NCI-H2081 treated with DMSO at 0.1 percent for 48 hours (cell line): ENCODE results near the gene GRIK2.

Source experiments
- DNase-seq: peaks from one replicate; lab custom pipeline; 2025; lab: John Stamatoyannopoulos, UW

The GRIK2 gene

DNA sequence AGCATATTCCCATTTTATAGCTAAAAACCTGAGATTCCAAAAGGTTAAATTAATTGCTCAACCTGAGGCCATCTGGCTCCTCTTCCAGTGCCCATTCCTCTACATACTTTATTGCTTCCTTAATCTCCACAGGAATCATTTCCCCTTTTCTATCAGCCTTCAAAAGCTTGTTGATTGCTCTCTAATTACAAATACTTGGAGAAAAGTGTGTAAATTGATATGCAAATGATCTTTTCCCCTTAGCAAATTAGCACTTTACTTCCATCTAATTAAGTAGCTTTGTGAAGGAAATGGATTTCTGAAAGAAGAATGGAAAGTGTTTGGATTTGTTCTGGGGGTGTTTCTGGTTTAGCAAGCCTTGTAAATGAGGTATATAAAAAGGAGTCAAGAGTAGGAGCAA lies 323.3 kb downstream of the GRIK2 start:
- no peak for DNase-seq

DNA sequence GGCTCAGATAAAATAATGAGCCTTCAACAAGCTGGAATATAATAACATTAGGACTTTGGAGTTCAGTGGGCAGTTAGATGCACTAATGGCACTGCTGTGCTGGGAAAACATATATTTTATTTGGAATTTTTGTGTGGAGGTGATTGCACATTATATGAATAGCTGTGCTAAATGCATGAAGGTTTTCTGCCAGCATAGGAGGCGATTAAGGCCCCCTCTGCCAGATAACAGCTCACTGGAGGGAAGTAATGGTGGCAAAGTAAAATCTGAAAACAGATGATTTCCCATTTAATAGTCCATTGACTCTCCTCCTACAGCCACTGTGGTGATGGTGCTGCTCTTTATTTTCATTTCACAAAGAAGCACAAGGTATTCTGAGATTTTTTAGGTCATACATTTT lies 326.0 kb downstream of the GRIK2 start:
- no peak for DNase-seq

DNA sequence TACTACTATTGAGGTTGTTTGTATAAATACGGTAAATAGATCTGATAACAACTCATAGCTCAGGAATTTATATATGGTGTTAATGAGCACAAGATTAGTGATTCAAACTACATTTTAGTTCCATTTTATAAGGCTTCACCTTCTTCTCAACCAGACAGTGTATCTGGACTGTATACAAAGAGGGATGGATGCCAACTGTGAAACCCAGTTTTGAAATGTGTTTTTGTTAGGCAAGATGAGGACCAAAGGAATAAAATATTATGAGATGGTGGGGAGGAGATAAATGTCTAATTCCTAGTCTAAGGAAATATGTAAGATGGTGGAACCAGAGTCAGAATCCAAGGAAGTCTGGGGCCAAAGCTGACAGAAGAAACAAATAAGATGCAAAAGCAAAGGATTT lies 329.0 kb downstream of the GRIK2 start:
- DNase-seq = no peak

DNA sequence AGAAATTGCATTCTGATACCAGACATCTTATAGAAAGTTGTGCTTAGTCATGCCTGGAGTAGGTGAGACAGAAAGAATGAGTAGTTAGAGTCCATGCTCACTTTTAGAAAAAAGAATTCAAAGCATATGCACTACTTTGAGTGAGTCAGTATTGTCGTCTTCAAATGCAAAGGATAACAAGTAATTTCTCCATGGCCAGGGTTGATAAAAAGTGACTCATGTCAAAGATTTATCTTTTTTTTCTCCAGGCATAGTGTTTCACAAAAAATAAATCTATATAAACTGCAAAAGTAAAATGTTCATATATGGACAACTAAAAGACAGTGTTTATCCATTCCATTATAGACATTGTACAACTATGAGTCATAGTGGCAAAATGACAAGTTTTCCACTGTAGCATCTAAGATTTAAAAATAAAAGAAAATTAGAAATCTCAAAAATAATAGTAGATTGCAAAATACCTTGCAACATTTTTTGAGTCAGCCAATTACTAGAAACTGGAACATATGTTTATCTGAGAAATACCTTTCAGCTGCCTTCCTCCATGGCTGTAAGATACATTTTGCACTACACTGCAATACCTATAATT lies 329.6 kb downstream of the GRIK2 start:
- no peak for DNase-seq

DNA sequence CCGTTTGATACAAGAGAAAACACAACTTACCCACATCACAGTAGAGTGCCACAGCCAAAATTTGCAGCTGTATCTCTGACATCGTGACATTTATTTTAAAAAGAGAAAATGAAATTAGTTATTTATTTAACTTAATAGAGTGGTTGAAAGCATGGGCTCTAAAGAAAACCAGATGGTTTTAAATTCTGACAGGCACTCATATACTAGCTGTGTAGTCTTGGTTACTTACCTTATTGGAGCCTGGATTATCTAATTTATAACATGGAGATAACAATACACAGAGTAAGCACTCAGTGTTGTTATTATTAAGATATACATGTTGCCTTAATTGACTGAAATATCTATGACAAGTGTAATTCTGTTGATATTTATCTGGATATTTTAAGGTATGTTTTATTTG lies 334.9 kb downstream of the GRIK2 start:
- DNase-seq = no peak

DNA sequence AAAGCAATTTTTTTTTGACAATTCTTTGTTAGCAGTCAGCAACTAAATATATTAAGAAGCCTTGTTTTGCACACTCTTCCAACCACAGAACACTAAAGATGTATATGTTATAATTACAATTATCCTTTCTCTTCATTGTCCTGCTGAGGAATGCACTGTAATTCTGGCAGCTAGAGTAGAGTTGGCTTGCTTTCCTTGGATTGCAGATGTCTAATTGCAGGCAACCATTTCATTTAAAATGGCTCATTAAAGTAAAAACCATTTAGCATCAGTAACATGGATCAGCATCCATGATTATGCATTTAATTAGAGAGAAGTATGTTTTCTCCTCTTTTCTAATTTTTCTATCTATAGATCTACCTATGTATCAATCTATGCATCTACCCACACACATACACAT lies 335.4 kb downstream of the GRIK2 start:
- DNase-seq = no peak

DNA sequence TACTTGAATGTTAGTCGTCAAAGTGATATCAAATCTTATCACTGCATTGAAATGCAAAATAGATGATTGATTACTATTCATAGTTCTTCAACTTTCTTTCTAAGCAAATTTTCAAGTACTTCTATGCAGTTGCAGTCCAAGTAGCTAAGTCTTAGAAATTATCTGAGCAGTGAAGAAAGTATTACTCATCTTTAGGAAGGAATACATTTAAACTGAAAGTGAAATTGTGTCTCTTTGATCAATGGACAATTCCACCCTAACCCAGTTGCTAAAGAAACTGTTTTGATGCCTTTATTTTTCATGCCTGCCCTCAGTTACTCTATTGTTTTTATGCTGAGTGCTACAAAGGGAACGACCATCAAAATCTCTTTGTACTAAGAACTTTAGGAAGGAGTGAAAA lies 337.4 kb downstream of the GRIK2 start:
- no peak for DNase-seq

DNA sequence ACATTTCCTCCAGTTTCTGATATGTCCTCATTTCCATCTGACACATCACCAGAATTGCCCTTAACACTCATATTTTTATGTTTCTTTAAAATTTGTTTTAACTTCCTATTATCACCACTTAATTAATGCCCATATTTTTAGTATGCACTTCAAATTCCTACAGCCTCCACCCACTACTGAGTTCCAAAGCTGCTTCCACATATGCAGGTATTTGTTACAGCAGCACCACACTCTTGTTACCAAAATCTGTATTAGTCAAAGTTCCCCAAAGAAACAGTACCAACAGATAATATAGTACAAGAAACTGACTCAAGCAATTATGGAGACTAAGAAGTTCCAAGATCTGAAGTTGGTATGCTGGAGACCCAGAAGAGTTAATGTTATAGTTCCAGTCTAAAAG lies 340.4 kb downstream of the GRIK2 start:
- DNase-seq = no peak

DNA sequence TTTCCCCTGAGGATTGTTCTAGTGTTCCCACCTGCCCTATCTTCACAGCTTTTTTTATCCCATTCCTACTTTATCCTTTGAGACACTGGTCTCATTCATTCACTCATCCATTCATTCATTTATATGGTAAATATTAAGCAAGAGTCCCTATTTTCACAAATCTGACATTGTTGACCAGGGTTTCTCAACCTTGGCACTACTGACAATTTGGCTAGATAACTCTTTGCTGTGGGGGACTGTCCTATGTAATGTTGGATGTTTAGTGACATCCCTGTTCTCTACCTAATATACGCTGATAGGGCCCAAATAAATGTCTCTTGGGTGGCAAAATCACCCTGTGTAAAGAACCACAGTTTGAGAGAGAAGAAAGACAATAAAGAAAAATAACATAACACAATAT lies 345.0 kb downstream of the GRIK2 start:
- DNase-seq = no peak

DNA sequence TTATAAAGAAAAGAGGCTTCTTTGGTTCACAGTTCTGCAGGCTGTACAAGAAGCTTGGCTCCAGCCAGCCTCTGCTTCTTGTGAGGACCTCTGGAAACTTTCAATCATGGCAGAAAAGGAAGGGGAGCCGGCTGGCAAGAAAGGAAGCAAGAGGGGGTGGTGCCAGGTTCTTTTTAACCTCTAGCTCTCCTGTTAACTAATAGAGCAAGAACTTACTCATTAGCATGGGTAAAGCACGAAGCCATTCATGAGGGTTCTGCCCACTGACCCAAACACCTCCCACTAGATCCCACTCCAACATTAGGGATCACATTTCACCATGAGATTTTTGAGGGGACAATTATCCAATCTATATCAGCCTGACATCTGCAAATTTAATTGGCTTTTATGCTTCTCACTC lies 347.1 kb downstream of the GRIK2 start:
- no peak for DNase-seq

DNA sequence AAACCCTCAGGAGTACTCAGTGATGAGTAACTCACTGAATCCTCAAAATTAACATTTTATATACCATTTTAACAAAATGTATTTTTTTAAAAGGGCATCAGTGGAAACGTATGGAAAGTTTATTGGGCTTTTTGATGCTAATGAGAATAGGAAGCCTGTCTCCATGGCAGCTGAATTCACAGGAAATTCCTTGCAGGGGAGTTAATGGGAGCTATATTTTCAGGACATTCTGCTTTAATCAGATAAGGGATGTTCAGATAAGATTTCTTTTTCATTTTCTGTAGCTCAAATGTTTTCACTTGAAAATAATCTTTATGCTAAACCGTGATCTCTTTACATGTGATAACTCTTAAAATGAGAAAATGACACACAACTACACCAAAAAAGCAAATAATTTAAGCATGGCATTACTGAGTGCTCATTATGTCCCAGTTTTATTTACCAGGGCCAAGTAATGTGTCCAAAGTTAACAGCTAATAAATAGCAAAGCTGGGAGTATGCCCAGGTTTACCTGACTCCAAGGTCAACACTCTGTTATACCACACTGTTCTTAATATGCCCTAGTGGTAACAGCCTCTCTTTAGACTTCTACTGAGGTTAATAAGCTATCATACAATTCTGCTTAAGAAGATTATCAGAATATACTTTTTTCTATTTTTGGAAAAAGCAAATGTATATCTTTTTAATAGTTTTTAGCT lies 348.1 kb downstream of the GRIK2 start:
- DNase-seq = peak; percentile 21

DNA sequence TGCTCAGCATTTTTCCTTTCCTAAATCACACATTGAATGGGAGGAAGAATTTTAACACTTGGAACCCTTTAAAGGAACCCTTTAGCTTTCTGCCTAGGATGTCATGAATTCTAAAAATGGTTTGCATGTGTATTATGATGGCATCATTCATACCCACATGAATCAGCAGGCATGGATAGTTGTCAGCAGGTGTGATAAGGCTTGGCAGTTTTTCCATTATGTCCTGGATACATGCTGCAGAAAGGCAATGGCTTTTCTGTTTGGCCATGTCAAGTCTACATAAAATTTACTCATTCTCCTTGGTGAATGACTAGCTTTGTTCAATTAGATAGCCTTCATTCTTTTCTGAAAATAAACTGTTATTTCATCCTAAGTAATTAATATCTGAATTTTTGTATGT lies 353.7 kb downstream of the GRIK2 start:
- DNase-seq = no peak

DNA sequence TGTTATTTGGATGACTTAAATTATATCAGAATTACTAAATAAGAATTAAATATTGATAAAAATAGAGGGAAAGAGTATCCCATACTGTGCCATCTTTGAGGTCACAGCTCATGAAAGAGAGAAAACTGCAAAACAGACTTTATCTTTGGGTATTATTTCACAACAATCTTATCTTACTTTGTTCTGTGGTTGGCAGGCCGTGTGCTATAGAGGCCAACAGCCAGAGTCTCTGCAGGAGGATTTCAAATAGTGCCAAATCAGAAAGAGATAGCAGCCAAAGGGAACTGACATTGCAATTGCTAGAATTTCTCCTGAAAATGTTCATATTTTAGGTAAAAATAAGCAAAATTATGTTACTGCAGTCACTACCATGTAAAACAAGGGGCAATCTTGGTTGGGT lies 354.2 kb downstream of the GRIK2 start:
- no peak for DNase-seq

DNA sequence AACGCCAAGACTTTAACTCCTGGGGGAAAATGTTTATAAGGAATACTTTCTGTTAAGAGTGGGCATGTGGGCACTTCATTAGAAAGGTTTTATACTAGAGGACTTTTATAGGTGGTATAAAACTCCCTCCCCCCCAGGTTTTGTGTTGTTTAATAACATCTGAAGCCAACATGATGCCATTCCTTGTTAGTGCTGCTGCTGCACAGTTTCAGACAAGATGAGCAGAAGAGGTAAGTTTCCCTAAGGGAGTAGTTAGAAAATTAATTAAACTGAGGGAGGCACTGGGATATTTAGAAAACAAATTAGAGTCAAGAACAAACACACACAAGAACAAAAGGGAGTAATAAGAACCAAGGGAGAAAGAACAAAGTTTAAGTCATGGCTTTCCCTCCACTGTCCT lies 362.4 kb downstream of the GRIK2 start:
- DNase-seq = no peak

DNA sequence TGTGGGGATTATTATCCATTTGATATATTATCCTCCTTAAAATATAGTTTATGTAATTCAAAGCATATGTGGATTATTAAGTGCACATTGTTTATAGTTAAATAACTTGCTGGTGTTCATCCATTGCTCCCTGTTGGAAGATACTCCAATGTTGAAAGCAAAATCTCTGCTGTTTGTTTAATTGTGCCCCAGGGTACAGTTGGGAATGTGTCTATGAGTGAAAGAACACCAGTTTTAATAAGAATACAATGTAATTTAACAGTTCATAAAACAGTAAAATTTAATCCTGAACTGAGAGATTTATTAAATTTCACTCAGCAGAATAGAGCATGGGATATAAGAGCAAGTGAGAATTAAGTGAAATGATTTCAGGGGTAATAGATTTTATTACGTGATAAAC lies 364.9 kb downstream of the GRIK2 start:
- DNase-seq = no peak

DNA sequence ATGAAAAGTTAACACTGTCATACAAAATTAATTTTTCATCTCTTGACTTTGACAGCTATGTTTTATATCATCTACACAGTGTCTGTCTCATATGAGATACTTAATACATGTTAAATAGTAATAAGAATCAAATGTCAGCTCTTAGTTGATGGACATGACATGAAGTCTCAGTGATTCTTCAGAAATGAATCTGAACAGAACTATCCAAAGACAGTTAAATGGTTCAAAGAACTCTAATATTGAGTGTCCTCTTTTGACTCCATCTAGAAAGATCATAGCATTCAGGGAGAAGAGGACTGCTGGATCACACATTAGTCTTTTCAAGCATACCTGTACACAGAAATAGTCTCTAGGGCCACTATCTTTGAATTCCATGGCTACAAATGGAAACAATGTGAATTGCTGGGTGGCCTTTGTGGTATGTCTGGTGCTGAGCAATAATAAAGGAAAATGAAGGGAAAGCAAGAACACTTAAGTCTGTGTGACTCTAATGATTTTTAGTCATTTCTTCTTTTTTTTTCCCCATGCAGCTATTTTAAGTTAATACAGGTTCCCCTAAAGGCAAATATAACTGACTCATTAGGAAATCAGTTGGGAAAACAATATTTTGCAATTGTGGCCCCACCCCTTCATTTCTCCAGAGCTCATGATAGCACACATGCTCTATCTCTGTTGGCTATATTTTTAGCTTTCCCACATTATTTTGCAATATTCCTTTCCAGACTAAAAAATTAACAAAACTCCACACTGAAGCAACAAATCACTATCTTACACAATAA lies 367.5 kb downstream of the GRIK2 start:
- DNase-seq = no peak

DNA sequence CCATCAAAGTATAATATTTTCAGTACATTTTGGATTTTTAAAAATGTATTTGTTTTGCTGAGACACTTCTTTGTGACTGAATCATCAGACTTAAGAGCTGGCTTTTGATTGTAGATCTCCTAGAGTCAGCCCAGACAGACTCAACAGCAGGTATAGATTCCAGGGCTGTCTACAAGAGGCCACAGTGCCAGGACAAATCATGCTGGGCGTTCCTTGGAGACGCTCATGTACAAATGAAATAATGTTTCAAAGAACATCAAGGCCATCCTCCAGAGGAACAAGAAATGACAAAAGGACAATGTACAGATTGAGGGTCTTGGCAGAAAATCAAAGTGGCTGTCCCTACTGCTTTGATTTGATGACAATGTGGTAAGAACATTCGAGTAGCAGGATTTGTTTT lies 369.3 kb downstream of the GRIK2 start:
- DNase-seq = no peak

DNA sequence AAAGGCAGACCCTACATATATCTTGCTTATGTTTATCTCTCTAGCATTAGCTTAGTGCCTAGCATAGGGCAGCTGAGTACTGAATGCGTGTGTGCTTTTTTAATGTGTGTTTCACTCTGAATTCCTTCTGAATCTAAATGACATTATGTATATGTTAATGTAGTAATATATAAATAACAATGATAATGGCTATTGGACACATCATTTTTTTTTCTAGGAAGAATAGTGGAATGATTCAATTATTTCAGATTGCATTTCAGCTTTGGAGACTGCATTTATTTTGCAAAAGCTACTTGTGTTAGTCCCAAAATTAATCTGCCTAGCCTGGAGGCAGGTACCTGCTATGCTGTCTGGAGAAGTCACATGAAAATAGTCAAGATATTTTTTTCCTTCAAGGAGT lies 371.8 kb downstream of the GRIK2 start:
- no peak for DNase-seq

DNA sequence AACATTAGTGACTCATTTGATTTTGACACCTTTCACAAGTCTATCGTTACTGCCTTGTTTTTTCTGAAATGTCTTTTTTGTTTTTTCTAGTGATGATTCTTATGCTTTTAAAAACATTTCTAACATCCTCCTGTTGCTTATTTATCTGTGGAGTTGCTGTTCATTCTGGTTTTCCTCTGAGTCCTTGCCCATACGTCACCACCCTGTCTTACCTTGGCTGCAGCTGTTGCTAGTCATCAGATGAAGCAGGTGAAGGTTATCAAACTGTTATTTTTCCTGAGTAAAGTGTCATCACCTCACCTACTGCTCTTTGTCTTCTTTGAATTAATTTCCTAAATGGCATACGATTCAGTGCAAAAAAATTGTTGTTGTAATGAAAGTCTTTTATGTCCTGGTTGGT lies 376.6 kb downstream of the GRIK2 start:
- DNase-seq = no peak

DNA sequence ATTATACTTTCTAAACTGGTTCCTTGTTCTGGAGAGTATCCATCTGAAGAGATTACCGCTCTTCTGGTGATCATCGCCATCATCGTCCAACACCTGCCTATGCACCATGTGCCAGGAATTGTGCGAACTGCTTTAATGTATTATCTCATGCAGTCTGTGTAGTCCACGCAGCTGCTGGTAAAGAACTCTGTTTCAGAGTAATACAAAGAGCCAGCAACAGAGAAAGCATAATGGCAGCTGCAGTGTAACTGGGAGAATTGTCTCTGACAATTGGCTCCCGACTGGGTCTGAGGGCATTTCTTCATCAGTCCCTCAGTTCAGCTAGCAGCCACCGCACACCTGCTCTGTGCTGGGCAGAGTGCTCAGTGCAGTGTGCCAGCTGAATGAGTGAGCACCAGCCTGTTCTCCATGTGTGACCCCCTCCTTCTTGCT lies 383.4 kb downstream of the GRIK2 start:
- DNase-seq = peak; percentile 83

DNA sequence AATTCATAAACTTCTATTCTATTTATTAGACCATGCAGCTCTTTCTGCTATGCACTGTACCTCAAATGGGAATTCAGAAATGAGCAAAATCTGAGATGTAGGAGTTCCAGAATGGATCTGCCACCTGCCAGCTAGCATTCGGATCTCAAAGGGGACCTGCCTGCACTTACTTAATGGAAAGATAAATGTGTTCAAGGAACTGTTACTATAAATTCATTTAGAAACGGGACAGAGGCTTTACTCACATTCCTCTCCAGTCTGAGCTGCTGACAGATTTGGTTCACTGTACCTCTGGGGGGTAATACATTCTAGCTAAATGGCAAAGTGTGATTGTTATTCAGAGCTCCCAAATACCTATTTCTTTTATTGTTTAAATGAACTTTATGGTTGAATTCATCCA lies 384.1 kb downstream of the GRIK2 start:
- DNase-seq = no peak

DNA sequence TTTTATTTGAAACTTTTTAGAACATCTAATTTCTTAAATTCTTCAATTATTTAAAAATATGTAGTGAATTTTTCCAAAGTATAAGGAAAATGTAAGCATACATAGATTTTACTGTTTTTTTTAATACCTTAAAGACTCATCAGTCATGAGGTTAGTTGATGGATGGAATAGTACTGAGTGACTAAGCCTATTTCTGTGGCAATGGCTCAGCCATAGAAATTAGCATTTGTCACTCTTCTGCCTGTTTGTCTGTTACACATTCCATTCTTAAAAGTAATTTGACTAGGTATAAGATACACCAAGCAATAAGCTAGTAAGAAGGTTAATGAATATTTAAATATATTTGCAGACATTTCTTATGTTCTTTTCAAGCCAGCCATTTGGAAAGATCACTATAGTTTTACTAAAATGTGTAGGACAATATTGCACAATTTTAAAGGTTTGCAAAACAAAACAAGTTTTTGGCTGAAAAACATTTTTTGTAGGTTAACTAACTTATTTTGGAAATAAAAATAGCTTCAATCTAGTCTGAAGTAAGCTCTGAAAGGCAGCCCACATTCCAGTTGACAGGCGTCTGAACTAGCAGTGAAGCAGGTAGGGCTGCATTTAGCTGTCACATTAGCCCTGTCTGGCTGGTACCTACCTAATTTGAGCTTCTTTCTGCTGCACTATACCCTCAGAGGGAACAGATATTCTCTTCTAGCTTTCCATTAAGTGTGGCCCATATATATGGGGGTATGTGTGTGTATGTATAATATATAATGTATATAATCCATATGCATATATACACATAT lies 385.7 kb downstream of the GRIK2 start:
- DNase-seq = no peak

DNA sequence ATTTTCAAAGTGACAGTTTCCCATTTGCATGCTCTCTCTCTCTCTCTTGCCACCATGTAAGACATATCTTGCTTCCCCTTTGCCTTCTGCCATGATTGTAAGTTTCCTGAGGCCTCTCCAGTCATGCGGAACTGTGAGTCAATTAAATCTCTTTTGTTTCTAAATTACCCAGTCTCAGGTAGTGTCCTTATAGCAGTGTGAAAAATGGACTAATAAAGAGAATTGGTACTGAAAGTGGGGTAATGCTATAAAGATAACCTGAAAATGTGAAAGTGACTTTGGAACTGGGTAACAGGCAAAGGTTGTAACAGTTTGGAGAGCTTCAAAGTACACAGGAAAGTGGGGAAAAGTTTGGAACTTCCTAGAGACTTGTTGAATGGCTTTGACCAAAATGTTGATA lies 389.8 kb downstream of the GRIK2 start:
- DNase-seq = no peak
